ENCODE measurements around the gene SOX6.

DNA sequence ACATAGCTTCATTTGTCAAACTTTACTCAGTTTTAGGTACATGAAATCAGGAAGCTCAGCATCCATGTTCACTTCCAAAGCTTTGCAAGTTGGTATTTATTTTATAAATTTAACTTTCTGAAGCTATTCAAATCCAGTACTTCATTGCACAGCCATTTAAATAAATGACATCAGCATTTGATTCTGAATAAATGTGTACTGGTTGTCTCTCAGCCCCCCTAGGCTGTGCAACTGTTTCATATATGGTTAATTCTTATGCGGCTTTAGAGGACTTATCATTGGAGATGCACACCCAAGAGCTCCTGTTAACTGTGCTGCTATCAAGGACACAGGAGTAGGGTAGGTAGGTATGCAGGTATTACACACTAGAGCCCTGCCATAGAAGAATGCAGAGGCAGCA, 325.1 kb downstream of the SOX6 start:
- TF ChIP-seq, protein P1, sequence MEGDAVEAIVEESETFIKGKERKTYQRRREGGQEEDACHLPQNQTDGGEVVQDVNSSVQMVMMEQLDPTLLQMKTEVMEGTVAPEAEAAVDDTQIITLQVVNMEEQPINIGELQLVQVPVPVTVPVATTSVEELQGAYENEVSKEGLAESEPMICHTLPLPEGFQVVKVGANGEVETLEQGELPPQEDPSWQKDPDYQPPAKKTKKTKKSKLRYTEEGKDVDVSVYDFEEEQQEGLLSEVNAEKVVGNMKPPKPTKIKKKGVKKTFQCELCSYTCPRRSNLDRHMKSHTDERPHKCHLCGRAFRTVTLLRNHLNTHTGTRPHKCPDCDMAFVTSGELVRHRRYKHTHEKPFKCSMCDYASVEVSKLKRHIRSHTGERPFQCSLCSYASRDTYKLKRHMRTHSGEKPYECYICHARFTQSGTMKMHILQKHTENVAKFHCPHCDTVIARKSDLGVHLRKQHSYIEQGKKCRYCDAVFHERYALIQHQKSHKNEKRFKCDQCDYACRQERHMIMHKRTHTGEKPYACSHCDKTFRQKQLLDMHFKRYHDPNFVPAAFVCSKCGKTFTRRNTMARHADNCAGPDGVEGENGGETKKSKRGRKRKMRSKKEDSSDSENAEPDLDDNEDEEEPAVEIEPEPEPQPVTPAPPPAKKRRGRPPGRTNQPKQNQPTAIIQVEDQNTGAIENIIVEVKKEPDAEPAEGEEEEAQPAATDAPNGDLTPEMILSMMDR (IDR thresholded peaks at IDR 0.05): no peak
- TF ChIP-seq POLR2A (IDR thresholded peaks at IDR 0.05): no peak

Data from right lobe of liver (tissue), 4 donors.